Aorta (tissue), 5 donors: ENCODE data around the gene GRM1. TPM values are rescaled to one million over a fixed set of nuclear protein-coding genes. Genes with fewer than 3 reads are reported as not detected.

Source experiments
- ATAC-seq: fragments of 200-7000 bp; cut with Tn5 transposase; one replicate; pipeline ENCODE4 v1.9.1; 2022; ENCODE audit warnings: moderate library complexity; ENCODE audit not compliant: low FRiP score
- DNase-seq, 2 donors: peaks; one replicate each; pipeline ENCODE4 v3.0.0-alpha.2; 2020
- H3K27ac ChIP-seq, 2 donors: one replicate each; pipeline ENCODE4 v1.5.1; 2013; ENCODE audit warnings: low read length in 2 of 2, mild to moderate bottlenecking in 2 of 2, moderate library complexity in 2 of 2, control low read depth in 1 of 2, inconsistent platforms in 1 of 2, low read depth in 1 of 2
- H3K27me3 ChIP-seq, 2 donors: one replicate each; pipeline ENCODE4 v1.6.1; 2013; ENCODE audit warnings: control low read depth in 1 of 2, low read length in 1 of 2, mild to moderate bottlenecking in 1 of 2, moderate library complexity in 1 of 2; ENCODE audit not compliant: insufficient read depth in 2 of 2, control insufficient read depth in 1 of 2
- H3K36me3 ChIP-seq, 2 donors: one replicate each; pipeline ENCODE4 v1.6.1; 2013; ENCODE audit warnings: control low read depth in 1 of 2, low read length in 1 of 2, mild to moderate bottlenecking in 1 of 2; ENCODE audit not compliant: insufficient read depth in 2 of 2, control insufficient read depth in 1 of 2
- H3K4me1 ChIP-seq, 2 donors: one replicate each; pipeline ENCODE4 v1.6.1; 2013; ENCODE audit warnings: low read length in 2 of 2, control low read depth in 1 of 2, mild to moderate bottlenecking in 1 of 2, moderate library complexity in 1 of 2; ENCODE audit not compliant: insufficient read depth in 2 of 2, control insufficient read depth in 1 of 2
- H3K4me3 ChIP-seq, 2 donors: one replicate each; pipeline ENCODE4 v1.5.1; 2013; ENCODE audit warnings: low read length in 2 of 2, control low read depth in 1 of 2, mild to moderate bottlenecking in 1 of 2
- H3K9me3 ChIP-seq: one replicate; pipeline ENCODE4 v1.6.1; 2013; ENCODE audit warnings: mild to moderate bottlenecking, low read length; ENCODE audit not compliant: control insufficient read depth
- WGBS, 2 donors: extraction: QIAGEN DNeasy Blood & Tissue Kit; methylation state at CpG; one replicate each; pipeline ENCODE4 v1.1.7; 2013; 5-methylcytosine and 5-hydroxymethylcytosine counted together
- intact Hi-C, 2 donors: fragments of 100-400 bp; cut with DNase I; formaldehyde crosslinking; loops; one replicate each; pipeline versions ENCODE4 v1.14.2 to v1.15.0; 2022
- polyA plus RNA-seq, 2 donors: library from polyadenylated mRNA; stranded (reverse); fragments of 200-250 nt; gene quantifications; one replicate each; pipeline ENCODE4 v1.2.3, GENCODE V29; 2013
- total RNA-seq, 2 donors: library from RNA; stranded (reverse); fragmentation: NEBNext Ultra II Directional; extraction: Animal tissue kit (Norgen Biotek cat#: 25700); gene quantifications; one replicate each; pipeline ENCODE4 v1.2.1, GENCODE V29; 2021
- donor health status: healthy with polysubstance abuse.
- donor health status: Bipolar disorder and iron deficiency.
- donor health status: DM: no; HTN: no; CAD: no.
- donor health status: DM: no; HTN: no; CAD: no.
- donor health status: DM: yes; HTN: yes; CAD: no.

Gene GRM1
- total and polyA plus RNA-seq, 4 donors, result 0.05 to 0.25 (median 0.13) TPM; not detected in 1

DNA sequence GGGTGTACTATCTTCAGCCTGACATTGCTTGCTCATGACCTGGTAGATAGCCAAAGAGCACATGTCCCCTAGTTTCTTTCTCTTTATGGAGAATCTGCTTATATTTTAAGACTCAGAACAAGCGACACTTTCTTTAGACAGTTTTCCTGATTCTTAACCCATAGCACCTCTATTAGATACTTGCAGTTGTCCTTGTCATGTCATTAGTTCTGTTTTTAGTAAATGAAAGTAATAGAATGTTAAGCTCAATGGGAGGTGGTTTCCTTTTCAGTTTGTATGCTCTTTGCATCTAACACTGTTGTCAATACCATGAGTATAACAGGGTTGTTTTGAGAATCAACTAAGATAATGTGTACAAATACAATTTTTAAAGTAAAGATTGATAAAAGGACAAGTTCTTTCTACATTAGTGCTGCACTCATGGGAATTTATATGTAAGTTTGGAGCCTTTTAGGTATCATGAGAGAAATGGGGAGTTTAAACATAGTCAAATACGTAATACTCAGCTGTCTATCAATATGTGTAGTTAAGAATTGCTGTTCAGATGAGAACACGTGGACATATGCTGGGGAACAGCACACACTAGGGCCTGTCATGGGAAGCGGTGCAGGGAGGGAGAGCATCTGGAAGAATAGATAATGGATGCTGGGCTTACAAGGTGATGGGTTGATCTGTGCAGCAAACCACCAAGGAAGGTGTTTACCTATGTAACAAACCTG is 124.3 kb downstream of the GRM1 start:
- DNase-seq, result no peak
- intact Hi-C loops, result no loop called here
- WGBS, 2 donors, result 70 to 78% methylated on average over 4 of the region's 4 CpGs

DNA sequence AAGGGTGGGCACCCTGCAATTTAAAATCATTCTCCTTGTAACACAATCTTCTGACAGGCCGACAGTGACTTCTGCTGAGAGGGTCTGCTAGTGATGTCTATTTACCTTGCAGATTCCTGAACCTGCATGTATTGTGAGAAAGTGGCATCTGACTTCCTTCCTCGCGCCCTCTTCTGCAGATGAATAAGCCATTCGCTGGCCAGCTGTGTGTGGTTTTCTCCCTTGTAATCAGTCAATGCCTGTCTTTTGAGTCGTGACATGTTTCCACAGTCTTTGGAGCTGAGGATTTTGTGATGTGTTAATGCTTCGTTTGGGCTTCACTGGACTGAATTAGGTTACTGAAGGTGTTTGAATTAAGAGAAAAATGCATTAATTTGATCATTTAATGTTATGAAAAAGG is 125.3 kb downstream of the GRM1 start:
- H3K27me3 ChIP-seq, result no peaks in the 10 kb centered on the region
- H3K9me3 ChIP-seq, result no peaks in the 10 kb centered on the region
- no peak overlapping the region for H3K27ac ChIP-seq
- H3K36me3 ChIP-seq, result no peaks in the 10 kb centered on the region
- intact Hi-C loops, result no loop called here
- WGBS, 2 donors, result 2 to 3% methylated on average over 6 of the region's 6 CpGs
- no peak overlapping the region for H3K4me3 ChIP-seq
- ATAC-seq (no peak), DNase-seq (no peak)
- H3K4me1 ChIP-seq, result no peaks in the 10 kb centered on the region

More for the DNA sequence above, 124.3 kb downstream of the GRM1 start:
- no peak for ATAC-seq
- no peak overlapping the region for H3K27ac ChIP-seq
- no peak overlapping the region for H3K4me3 ChIP-seq
- H3K9me3 ChIP-seq, result no peaks in the 10 kb centered on the region
- no peaks in the 10 kb centered on the region for H3K27me3 ChIP-seq
- no peaks in the 10 kb centered on the region for H3K36me3 ChIP-seq
- no peaks in the 10 kb centered on the region for H3K4me1 ChIP-seq

DNA sequence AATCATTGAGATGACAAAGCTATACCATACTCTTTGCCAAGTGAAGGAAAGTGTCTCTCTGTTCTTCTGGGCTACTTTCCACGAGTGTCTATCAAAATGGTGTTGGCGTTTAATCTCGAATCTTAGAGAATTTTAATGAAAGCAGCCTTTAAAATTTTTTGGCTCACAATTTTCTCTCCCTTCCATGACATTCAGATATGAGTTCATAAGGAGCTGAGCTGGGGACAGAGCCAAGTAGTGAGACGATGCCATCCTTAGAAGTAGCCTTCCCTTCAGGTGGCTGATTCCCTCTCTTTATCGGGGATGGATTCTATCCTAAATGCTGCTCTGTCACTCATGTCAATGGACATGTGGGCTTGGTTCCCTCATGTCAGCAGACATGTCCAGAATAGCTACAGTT is 132.8 kb downstream of the GRM1 start:
- Histone ChIP-seq H3K27ac (no peak overlapping the region), H3K27me3 (no peaks in the 10 kb centered on the region), H3K4me1 (no peaks in the 10 kb centered on the region), H3K36me3 (no peaks in the 10 kb centered on the region), H3K4me3 (no peak overlapping the region), H3K9me3 (no peaks in the 10 kb centered on the region)
- ATAC-seq (no peak), DNase-seq (no peak)
- WGBS, 2 donors, result 68% methylated on average over 5 of the region's 5 CpGs
- intact Hi-C loops, result no loop called here

DNA sequence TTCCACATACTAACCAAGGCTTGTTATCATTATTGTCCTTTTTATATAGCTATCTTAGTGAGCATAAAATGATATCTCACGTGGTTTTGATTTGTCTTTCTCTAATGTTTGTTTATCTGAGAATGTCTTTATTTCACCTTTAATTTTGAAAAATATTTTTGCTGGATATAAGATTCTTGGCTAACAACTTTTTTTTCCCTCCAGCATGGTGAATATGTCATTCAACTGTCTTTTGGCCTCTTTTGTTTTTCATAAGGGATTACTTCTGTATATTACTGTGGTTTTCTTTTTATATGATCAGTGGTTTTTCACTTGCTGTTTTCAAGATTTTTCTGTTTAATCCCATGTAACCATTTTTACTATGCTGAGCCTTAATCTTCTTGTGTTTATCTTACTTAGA is 141.0 kb downstream of the GRM1 start:
- no peak for ATAC-seq
- H3K4me1 ChIP-seq, result no peaks in the 10 kb centered on the region
- H3K36me3 ChIP-seq, result no peaks in the 10 kb centered on the region
- H3K9me3 ChIP-seq, result peaks cover 2% of the 10 kb centered on the region
- DNase-seq, result no peak
- H3K27ac ChIP-seq, result no peak overlapping the region
- H3K27me3 ChIP-seq, result no peaks in the 10 kb centered on the region
- 68 to 74% methylated on average over 1 of the region's 1 CpG for WGBS, 2 donors
- no peak overlapping the region for H3K4me3 ChIP-seq
- intact Hi-C loops, result no loop called here

DNA sequence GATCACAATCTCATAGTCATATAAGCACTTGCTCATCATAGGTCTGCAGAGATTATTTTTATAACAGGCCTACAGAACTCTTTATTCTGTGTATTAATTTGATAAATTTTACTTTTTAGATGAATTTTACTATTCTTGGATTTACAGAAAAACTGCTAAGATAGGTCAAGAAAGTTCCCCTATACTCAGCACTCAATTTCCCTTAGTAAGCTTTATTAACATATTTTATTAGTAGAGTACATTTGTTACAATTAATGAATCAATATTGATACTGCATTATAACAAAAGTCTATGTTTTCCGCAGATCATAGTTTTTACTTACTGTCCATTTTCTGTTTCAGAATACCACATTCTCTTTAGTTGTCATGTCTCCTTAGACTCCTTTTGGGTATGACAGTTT is 148.9 kb downstream of the GRM1 start:
- intact Hi-C loops, result no loop called here
- ATAC-seq (no peak), DNase-seq (no peak)
- no peaks in the 10 kb centered on the region for H3K36me3 ChIP-seq
- H3K9me3 ChIP-seq, result no peaks in the 10 kb centered on the region
- no peak overlapping the region for H3K27ac ChIP-seq
- H3K4me1 ChIP-seq, result no peaks in the 10 kb centered on the region
- H3K4me3 ChIP-seq, result no peak overlapping the region
- no peaks in the 10 kb centered on the region for H3K27me3 ChIP-seq
- 98% methylated on average over 1 of the region's 1 CpG for WGBS, 2 donors

DNA sequence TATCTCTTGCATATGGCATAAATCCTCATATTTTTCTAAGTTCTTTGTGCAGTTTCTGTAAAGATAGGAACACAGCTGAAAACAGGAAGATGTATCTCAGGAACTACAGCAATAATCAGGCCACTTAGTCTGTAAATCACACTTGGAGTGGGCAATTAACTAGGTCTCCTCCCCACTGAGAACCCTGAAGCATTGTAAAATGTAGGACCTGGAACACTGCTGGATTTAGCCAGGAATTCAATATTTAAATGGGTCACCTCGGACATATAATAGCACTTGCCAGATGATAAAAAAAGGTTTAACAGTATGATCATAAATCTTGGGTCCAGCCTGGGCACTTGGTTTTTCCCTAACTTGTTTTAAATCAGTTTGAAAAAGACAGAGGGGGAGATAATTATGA is 155.0 kb downstream of the GRM1 start:
- Histone ChIP-seq H3K27me3 (no peaks in the 10 kb centered on the region), H3K9me3 (no peaks in the 10 kb centered on the region), H3K27ac (no peak overlapping the region), H3K36me3 (no peaks in the 10 kb centered on the region), H3K4me3 (no peak overlapping the region), H3K4me1 (no peaks in the 10 kb centered on the region)
- ATAC-seq, result no peak
- intact Hi-C loops, result no loop called here
- no peak for DNase-seq
- 21 to 27% methylated on average over 1 of the region's 1 CpG for WGBS, 2 donors

DNA sequence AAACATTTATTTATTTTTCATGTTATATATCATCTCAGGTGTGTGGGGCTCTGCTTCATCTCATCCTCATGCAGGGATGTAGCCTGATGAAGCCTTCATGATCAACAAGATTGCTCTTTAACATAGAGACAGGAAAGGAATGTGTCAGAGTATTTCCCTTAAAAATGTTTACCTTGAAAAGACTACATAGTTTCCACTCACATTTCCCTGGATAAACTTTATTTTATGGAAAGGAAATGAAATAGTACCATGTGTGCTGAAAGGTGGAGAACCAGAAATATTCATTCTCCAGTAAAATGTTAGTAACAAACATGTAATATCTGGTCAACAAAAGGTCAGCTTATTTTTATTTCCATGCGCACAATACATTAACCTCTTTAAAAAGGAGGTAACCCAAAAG is 155.8 kb downstream of the GRM1 start:
- no peak for DNase-seq
- Histone ChIP-seq H3K27ac (no peak overlapping the region), H3K27me3 (no peaks in the 10 kb centered on the region), H3K9me3 (no peaks in the 10 kb centered on the region), H3K36me3 (no peaks in the 10 kb centered on the region), H3K4me1 (no peaks in the 10 kb centered on the region), H3K4me3 (no peak overlapping the region)
- 70 to 81% methylated on average over 1 of the region's 1 CpG for WGBS, 2 donors
- no peak for ATAC-seq
- intact Hi-C loops, result no loop called here

DNA sequence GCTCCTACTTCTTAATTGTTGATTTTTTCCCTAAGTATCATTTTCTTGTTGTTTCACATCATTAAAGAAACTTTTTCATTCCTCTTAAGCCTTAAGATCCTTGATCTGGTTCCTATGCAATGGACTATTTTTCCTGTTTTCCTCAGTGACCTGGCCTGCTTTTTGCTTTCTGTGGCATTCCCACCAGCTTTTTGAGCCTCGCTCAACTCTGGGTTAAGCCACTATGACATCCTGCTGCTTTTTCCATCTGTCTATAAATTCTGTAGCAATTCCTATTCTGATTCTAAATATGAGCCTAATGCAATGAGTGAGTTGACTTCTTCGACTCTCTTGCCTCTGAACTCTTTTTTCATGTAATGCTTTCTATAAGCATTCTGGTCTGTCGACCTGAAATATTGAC is 160.3 kb downstream of the GRM1 start:
- intact Hi-C loops, result no loop called here
- WGBS, 2 donors, result 74 to 75% methylated on average over 3 of the region's 3 CpGs
- Histone ChIP-seq H3K36me3 (no peaks in the 10 kb centered on the region), H3K4me1 (no peaks in the 10 kb centered on the region), H3K27ac (no peak overlapping the region), H3K27me3 (no peaks in the 10 kb centered on the region), H3K9me3 (no peaks in the 10 kb centered on the region), H3K4me3 (no peak overlapping the region)
- no peak for ATAC-seq
- DNase-seq, result no peak

DNA sequence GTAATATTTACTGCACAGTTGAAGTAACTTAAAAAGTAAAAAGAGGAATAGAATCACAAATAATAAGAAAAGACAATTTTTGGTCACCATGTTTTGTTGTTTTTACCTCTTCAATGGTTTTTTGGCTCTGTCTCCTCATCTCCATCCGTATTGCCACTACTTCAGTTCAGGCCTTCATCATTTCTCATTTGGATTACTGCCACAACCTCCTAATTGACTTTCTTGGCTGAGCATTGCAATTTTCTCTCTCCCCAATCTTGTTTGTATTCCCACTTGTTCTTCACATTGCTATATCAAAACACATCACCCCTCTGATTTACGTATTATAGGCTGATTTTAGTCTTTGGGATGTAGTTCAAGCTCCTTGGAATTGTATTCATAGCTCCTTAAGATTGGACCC is 161.7 kb downstream of the GRM1 start:
- intact Hi-C loops, result no loop called here
- ATAC-seq (no peak), DNase-seq (no peak)
- Histone ChIP-seq H3K4me3 (no peak overlapping the region), H3K36me3 (no peaks in the 10 kb centered on the region), H3K27me3 (no peaks in the 10 kb centered on the region), H3K9me3 (no peaks in the 10 kb centered on the region), H3K27ac (no peak overlapping the region), H3K4me1 (no peaks in the 10 kb centered on the region)
- 77 to 78% methylated on average over 2 of the region's 2 CpGs for WGBS, 2 donors
